SU-DHL-6 (cell line): Measurements from ENCODE around the gene NTF3.

Experiments
- H2AFZ ChIP-seq: fragments of 200-600 bp; sonication (generic); 2 replicates; pipeline ENCODE4 v1.6.1; 2014; ENCODE audit warnings: low read depth, mild to moderate bottlenecking, moderate library complexity, mixed read lengths, antibody characterized with exemption, low read length; ENCODE audit not compliant: severe bottlenecking
- H3F3A ChIP-seq: fragments of 200-600 bp; shearing (Covaris generic); 2 replicates; pipeline ENCODE4 v1.6.0; 2016; ENCODE audit warnings: antibody characterized with exemption, mild to moderate bottlenecking; ENCODE audit not compliant: insufficient read depth
- H3K27ac ChIP-seq: fragments of 200-600 bp; sonication (generic); 2 replicates; pipeline ENCODE4 v1.5.1; 2016; ENCODE audit warnings: low read depth, mild to moderate bottlenecking, low read length, moderate library complexity, mixed read lengths
- H3K27me3 ChIP-seq: fragments of 200-600 bp; sonication (generic), shearing (Covaris generic); 2 replicates; pipeline ENCODE4 v1.6.0; 2014; ENCODE audit warnings: mild to moderate bottlenecking, low read length
- H3K36me3 ChIP-seq: fragments of 200-600 bp; sonication (generic); 2 replicates; pipeline ENCODE4 v1.6.1; 2014; ENCODE audit warnings: mild to moderate bottlenecking, low read length, mixed read lengths
- H3K4me2 ChIP-seq: fragments of 300-600, 200-600 bp; shearing (Covaris generic), sonication (generic); 2 replicates; pipeline ENCODE4 v1.6.0; 2014; ENCODE audit warnings: low read length, low read depth, mild to moderate bottlenecking; ENCODE audit not compliant: poor library complexity, severe bottlenecking
- H3K4me3 ChIP-seq: fragments of 200-600 bp; sonication (generic); 2 replicates; pipeline ENCODE4 v1.5.1; 2014; ENCODE audit warnings: antibody characterized with exemption, low read length, mild to moderate bottlenecking, mixed read lengths; ENCODE audit not compliant: insufficient read depth, poor library complexity, severe bottlenecking
- H3K79me2 ChIP-seq: fragments of 200-600 bp; sonication (generic); 2 replicates; pipeline ENCODE4 v1.6.1; 2014; ENCODE audit warnings: mild to moderate bottlenecking, low read length, moderate library complexity; ENCODE audit not compliant: insufficient read depth
- H3K9ac ChIP-seq: fragments of 200-600 bp; sonication (generic); 2 replicates; pipeline ENCODE4 v1.7.0; 2014; ENCODE audit warnings: mild to moderate bottlenecking, low read length
- H3K9me2 ChIP-seq: fragments of 200-600 bp; sonication (generic); replicated peaks from 2 replicates; pipeline ENCODE4 v1.6.1; 2014; ENCODE audit warnings: low read length; ENCODE audit not compliant: insufficient read depth
- H3K9me3 ChIP-seq: fragments of 200-600 bp; sonication (generic); 2 replicates; pipeline ENCODE4 v1.6.1; 2014; ENCODE audit warnings: low read length, mixed read lengths; ENCODE audit not compliant: insufficient read depth
- H4K20me1 ChIP-seq: fragments of 200-600 bp; sonication (generic); 2 replicates; pipeline ENCODE4 v1.6.1; 2014; ENCODE audit warnings: low read depth, mild to moderate bottlenecking, antibody characterized with exemption, low read length, moderate library complexity, mixed read lengths
- EZH2phosphoT487 ChIP-seq: fragments of 200-600 bp; sonication (generic), shearing (Covaris generic); conservative IDR thresholded peaks from 2 replicates; pipeline ENCODE4 v1.6.1; 2018; ENCODE audit warnings: mild to moderate bottlenecking, antibody characterized with exemption, low read length, moderate library complexity, mixed read lengths
- TF ChIP-seq, protein P1 (sequence below): fragments of 200-600 bp; sonication (generic); IDR thresholded peaks from one replicate; pipeline ENCODE4 v1.5.1; 2017; ENCODE audit warnings: antibody characterized with exemption, mild to moderate bottlenecking, low read length, moderate library complexity; ENCODE audit not compliant: insufficient read depth, poor library complexity, severe bottlenecking

The NTF3 gene

DNA sequence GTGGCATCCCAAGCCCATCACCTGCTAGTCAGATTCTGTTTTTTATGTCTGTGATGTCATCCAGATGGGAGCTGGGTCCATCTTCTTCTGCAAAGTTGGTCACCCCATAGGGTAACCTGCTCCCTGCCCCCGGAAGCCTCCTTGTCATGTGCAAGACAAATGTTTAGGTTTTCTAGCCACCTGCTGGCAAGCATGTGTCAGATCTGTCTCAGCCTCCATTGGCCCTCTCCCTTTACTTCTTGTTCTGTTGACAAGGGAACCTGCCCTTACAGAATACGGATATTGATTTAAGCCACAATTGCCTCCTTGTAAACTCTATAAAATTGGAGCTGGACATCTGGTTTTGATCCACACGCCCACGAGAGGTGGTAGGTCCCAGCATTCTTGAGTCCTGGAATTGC lies 7.5 kb downstream of the NTF3 start:
- Histone ChIP-seq H2AFZ (no peak overlapping the region), H3F3A (no peaks in the 10 kb centered on the region), H3K9ac (no peak overlapping the region), H3K36me3 (no peaks in the 10 kb centered on the region), H3K4me3 (no peak overlapping the region), H3K79me2 (no peaks in the 10 kb centered on the region), H3K4me2 (no peak overlapping the region), H4K20me1 (no peaks in the 10 kb centered on the region), H3K27ac (no peak overlapping the region), H3K9me3 (no peaks in the 10 kb centered on the region), H3K27me3 (no peaks in the 10 kb centered on the region), H3K9me2 (no peaks in the 10 kb centered on the region)
- TF ChIP-seq, protein P1, sequence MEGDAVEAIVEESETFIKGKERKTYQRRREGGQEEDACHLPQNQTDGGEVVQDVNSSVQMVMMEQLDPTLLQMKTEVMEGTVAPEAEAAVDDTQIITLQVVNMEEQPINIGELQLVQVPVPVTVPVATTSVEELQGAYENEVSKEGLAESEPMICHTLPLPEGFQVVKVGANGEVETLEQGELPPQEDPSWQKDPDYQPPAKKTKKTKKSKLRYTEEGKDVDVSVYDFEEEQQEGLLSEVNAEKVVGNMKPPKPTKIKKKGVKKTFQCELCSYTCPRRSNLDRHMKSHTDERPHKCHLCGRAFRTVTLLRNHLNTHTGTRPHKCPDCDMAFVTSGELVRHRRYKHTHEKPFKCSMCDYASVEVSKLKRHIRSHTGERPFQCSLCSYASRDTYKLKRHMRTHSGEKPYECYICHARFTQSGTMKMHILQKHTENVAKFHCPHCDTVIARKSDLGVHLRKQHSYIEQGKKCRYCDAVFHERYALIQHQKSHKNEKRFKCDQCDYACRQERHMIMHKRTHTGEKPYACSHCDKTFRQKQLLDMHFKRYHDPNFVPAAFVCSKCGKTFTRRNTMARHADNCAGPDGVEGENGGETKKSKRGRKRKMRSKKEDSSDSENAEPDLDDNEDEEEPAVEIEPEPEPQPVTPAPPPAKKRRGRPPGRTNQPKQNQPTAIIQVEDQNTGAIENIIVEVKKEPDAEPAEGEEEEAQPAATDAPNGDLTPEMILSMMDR = no peak
- no peak for TF ChIP-seq EZH2phosphoT487

DNA sequence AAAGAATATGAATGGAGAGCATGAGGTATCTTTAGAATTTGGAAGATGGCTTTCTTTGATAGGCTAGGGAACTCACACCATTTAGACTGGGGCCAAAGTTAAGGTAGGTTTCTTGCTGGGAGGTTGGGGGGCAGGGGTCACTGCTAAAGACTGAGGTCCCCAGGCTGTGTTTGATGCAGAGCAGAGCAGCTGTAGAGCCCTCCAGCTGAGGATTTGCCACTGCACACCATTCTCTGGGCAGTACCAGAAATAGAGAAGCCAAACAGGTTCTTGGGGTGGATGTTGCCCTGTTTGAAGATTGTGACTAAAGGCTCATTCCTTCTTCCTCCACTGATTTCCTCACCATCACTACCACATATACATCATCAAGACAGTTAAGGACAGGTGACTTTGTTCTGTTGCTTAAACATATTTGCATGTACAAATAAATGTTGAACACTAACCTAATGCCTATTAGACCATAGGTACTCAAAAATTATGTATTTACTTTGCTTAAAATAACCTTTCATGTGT lies 7.9 kb downstream of the NTF3 start:
- Histone ChIP-seq H3K79me2 (no peaks in the 10 kb centered on the region), H3K4me2 (no peak overlapping the region), H3F3A (no peaks in the 10 kb centered on the region), H3K27me3 (no peaks in the 10 kb centered on the region), H4K20me1 (no peaks in the 10 kb centered on the region), H3K36me3 (no peaks in the 10 kb centered on the region), H3K9me2 (no peaks in the 10 kb centered on the region), H3K9me3 (no peaks in the 10 kb centered on the region), H2AFZ (no peak overlapping the region), H3K9ac (no peak overlapping the region), H3K27ac (no peak overlapping the region), H3K4me3 (no peak overlapping the region)
- no peak for TF ChIP-seq EZH2phosphoT487
- TF ChIP-seq, protein P1 = no peak

GRCh38 chr12:5440978-5441377 lies 9.1 kb downstream of the NTF3 start:
- TF ChIP-seq, protein P1 = no peak
- no peak for TF ChIP-seq EZH2phosphoT487
- no peaks in the 10 kb centered on the region for H3K79me2 ChIP-seq
- no peak overlapping the region for H3K4me3 ChIP-seq
- no peak overlapping the region for H2AFZ ChIP-seq
- no peaks in the 10 kb centered on the region for H3K27me3 ChIP-seq
- no peaks in the 10 kb centered on the region for H3K36me3 ChIP-seq
- no peak overlapping the region for H3K9ac ChIP-seq
- H3K9me2 ChIP-seq = no peaks in the 10 kb centered on the region
- H3K4me2 ChIP-seq = no peak overlapping the region
- no peak overlapping the region for H3K27ac ChIP-seq
- no peaks in the 10 kb centered on the region for H3K9me3 ChIP-seq
- H3F3A ChIP-seq = no peaks in the 10 kb centered on the region
- H4K20me1 ChIP-seq = no peaks in the 10 kb centered on the region
